NCI-H82 treated with DMSO at 0.1 percent for 48 hours (cell line): ENCODE measurements around the gene ADGRF3.
"Not testable (repeated sequence)": the region's sequence is repeated elsewhere in the genome, so short reads cannot be mapped to it uniquely, and the experiment has no call there.

Experiments
- DNase-seq: peaks from one replicate; lab custom pipeline; 2025; ENCODE audit not compliant: unreplicated experiment; lab: John Stamatoyannopoulos, UW

The ADGRF3 gene

GRCh38 chr2:26351375-26352090 lies 4.9 kb upstream of the ADGRF3 start:
- DNase-seq: no peak

- no peak for DNase-seq
Observed at GRCh38 chr2:26349690-26350089, 3.1 kb upstream of the ADGRF3 start.

GRCh38 chr2:26347286-26347865 lies 787 bp upstream of the ADGRF3 start:
- DNase-seq: no peak

DNA sequence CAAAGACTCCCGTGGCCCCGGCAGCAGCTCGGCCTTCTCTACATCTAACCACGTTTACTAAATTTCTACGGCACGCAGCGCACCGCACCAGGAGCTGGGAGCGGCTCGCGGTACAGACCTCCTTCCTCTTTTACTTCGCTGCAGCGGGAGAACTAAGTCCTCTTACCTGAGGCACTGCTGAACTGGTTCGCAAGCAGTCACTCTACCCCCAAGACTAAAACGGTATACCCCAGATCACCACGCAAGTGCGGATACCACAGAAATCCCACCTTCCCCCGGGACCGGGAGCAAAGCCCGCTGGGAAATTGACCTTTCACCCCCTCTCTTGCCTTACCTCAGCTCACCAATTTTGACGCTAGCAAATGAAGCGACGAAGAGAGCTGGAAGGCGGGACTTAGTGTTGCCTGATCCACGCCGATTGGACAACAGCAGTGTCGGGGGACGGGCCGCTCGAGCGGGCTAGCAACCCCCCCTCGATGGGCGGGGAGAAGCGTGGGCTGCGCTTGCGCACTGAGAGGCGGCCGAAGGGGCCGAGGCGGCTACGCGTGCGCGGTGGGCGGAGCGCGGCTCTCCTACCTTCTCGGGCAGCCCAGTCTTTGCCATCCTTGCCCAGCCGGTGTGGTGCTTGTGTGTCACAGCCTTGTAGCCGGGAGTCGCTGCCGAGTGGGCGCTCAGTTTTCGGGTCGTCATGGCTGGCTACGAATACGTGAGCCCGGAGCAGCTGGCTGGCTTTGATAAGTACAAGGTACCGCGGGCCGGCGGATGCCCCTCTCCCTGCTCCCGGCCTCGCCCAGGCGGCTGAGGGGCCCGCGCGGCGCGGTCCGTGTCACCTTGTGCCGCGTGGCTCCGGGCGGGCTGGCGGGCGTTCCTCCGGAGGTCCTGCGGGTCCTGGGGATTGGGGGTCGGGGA lies 790 bp downstream of the ADGRF3 start, which contains the start of gene SELENOI:
SELENOI (plus strand) TSS at position 599 of the 909 bp plus-strand sequence; CDS start at position 689, 90 bp downstream.
- DNase-seq: peak; percentile 99

GRCh38 chr2:26345283-26345544 lies 1.4 kb downstream of the ADGRF3 start:
- no peak for DNase-seq

- DNase-seq: no peak
Observed at GRCh38 chr2:26344581-26345282, 1.9 kb downstream of the ADGRF3 start.

DNA sequence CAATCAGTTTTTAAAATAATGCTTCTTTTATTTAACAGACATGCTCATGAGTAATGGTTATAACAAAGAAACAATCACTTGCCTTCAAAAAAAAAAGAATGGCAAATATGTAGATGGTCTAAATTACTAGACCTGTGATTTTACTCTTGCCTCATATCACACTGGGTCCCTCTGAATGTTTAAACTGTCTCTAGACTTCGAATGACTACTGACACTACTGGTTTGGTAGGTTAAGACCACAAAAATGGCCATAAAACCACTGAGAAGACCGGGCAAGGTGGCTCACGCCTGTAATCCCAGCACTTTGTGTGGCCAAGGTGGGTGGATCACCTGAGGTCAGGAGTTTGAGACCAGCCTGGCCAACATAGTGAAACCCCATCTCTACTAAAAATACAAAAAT lies 5.8 kb downstream of the ADGRF3 start:
- no peak for DNase-seq

- no peak for DNase-seq
Observed at GRCh38 chr2:26337298-26337697, 9.3 kb downstream of the ADGRF3 start.

DNA sequence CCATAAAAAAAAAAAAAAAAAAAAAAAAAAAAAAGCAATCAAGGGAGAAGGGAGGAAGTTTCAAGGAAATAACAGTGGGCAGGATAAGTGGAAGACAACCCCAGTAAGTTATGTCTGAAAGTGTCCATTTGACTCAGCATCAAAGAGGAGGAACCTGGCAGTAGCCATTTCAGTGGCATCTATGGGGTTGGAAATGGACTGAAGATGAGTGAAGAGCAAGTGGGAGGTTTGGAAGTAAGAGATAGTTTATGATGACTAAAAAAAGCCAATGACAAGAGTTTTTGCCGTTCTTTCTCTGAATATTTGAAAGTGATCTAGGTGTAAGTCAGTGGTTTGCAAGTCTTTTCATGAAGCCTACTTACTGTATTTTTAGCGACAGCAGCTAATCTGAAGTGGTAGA lies 9.9 kb downstream of the ADGRF3 start:
- DNase-seq: no peak

GRCh38 chr2:26335231-26335630 lies 11.4 kb downstream of the ADGRF3 start:
- no peak for DNase-seq

- no peak for DNase-seq
Observed at GRCh38 chr2:26333293-26333692, 13.3 kb downstream of the ADGRF3 start.

- not testable (repeated sequence) for DNase-seq
Observed at GRCh38 chr2:26331321-26331720, 15.3 kb downstream of the ADGRF3 start.

DNA sequence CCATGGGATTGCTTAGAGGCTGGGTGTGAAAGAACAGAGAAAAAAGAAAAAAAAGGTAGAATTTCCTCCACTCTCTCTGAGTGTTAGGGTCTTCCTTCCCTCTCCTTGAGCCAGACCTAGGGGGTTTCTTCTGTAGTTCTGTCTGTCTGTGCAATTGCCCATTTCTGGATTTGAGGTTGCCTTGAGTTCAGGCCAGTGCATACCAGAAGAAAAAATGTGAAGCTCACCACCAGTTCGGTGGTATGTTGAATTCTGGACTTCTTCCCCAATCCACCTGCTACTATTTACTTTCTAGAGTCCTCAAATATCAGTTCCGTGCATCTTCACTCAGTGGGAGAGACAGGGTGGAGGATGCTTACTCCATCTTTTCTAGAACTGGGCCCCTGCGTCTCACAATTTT lies 16.0 kb downstream of the ADGRF3 start:
- DNase-seq: no peak

- DNase-seq: peak; percentile 68
Observed at GRCh38 chr2:26330114-26330549, 16.5 kb downstream of the ADGRF3 start.

- DNase-seq: not testable (repeated sequence)
Observed at GRCh38 chr2:26329083-26329482, 17.5 kb downstream of the ADGRF3 start.

DNA sequence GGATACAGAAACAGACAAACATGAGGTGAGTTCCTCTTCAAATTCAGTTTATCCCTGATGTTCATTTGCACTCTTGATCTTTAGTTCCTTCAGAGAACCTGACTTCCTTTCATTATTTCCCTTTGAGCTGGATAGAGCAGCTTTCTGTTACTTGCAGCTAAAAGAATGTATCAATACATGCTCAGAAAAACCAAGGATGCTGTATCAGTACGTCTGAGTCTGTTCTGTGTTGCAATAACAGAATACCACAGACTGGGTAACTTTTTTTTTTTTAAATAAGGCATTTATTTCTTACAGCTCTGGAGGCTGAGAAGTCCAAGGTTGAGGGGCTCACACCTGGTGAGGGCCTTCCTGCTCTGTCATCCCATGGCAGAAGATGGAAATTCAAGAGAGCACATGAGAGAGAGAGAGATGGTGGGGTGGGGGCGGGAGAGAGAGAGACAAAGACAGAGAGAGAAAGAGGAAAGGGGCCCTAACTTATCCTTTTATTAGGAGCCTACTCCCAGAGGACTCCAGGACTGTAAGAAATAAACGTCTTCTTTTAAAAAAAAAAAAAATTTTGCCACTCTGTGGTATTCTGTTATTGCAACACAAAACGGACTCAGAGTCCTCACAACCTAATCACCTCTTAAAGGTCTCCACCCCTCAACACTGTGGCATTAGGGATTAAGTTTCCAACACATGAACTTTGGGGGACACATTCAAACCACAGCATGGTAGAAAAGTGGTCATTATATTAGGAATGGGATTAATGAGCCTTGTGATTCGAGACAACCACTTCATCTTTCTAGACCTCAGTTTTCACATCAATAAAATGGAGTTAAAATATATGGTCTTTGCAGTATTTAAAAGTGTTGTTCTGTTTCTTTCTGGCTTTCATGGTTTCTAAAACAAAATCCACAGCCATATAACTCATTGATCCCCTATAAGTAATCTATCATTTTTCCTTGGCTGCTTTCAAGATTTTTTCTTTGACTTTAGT lies 19.0 kb downstream of the ADGRF3 start:
- no peak for DNase-seq

- DNase-seq: no peak
Observed at GRCh38 chr2:26326514-26326913, 20.1 kb downstream of the ADGRF3 start.

GRCh38 chr2:26325851-26326250 lies 20.7 kb downstream of the ADGRF3 start:
- DNase-seq: no peak

GRCh38 chr2:26324903-26325302 lies 21.7 kb downstream of the ADGRF3 start:
- DNase-seq: no peak

DNA sequence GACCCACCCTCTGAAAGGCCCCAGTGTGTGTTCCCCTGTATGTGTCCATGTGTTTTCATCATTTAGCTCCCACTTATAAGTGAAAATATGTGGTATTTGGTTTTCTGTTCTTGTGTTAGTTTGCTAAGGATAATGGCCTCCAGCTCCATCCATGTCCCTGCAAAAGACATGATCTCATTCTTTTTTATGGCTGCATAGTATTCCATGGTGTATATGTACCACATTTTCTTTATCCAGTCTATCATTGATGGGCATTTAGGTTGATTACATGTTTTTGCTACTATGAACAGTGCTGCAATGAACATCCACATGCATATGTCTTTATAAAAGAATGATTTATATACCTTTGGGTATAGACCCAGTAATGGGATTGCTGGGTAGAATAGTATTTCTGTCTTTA lies 22.1 kb downstream of the ADGRF3 start:
- DNase-seq: not testable (repeated sequence)
